Right atrium auricular region (tissue), 2 donors: ENCODE data around the gene CCR6. TPM values are rescaled to one million over a fixed set of nuclear protein-coding genes. Genes with fewer than 3 reads are reported as not detected.
"Not testable (repeated sequence)": the region's sequence is repeated elsewhere in the genome, so short reads cannot be mapped to it uniquely, and the experiment has no call there.

ENCODE experiments used
- DNase-seq: peaks from one replicate; pipeline ENCODE4 v3.0.0-alpha.2; 2019; ENCODE audit warnings: low spot score
- H3K27ac ChIP-seq, 2 donors: fragments of 200-600 bp; sonication (generic); 1 replicate in 1 of 2; 2 replicates in 1 of 2; pipeline ENCODE4 v1.5.1; 2016 to 2019
- H3K27me3 ChIP-seq, 2 donors: fragments of 200-600 bp; sonication (generic); one replicate each; pipeline versions ENCODE4 v1.5.1 to v1.6.0; 2017 to 2019
- H3K36me3 ChIP-seq: fragments of 200-600 bp; sonication (generic); one replicate; pipeline ENCODE4 v1.5.1; 2016
- H3K4me1 ChIP-seq, 2 donors: fragments of 200-600 bp; sonication (generic); one replicate each; pipeline versions ENCODE4 v1.5.1 to v1.6.0; 2017 to 2019
- H3K4me3 ChIP-seq, 2 donors: fragments of 200-600 bp; sonication (generic); 1 replicate in 1 of 2; 2 replicates in 1 of 2; pipeline ENCODE4 v1.5.1; 2017 to 2019; ENCODE audit warnings: mild to moderate bottlenecking in 1 of 2, moderate library complexity in 1 of 2
- H3K9me3 ChIP-seq, 2 donors: fragments of 200-600 bp; sonication (generic); one replicate each; pipeline ENCODE4 v1.5.1; 2019
- CTCF ChIP-seq, 2 donors: fragments of 200-600 bp; sonication (generic); IDR thresholded peaks; one replicate each; pipeline ENCODE4 v1.5.1; 2019; ENCODE audit warnings: antibody characterized with exemption in 2 of 2
- total RNA-seq, 2 donors: library from RNA; depleted of rRNA; stranded (reverse); fragments of >200 nt; gene quantifications; one replicate each; pipeline ENCODE4 v1.1.0, GENCODE V29; 2016

Gene CCR6
- total RNA-seq, 2 donors from 2014 or later = 0.37 TPM; not detected in 1

- no peak for TF ChIP-seq CTCF (IDR thresholded peaks at IDR 0.05)
- no peak for DNase-seq
Measured at GRCh38 chr6:167087857-167088354, 35.0 kb upstream of the CCR6 start.

GRCh38 chr6:167088741-167089140 is 34.2 kb upstream of the CCR6 start:
- not testable (repeated sequence) for H3K4me1 ChIP-seq, H3K27ac ChIP-seq, H3K36me3 ChIP-seq, DNase-seq, H3K4me3 ChIP-seq, H3K27me3 ChIP-seq
- peaks cover 0 to 14% of the 10 kb centered on the region in 2 donors for H3K9me3 ChIP-seq

More at GRCh38 chr6:167087857-167088354, 35.0 kb upstream of the CCR6 start:
- no peak overlapping the region for H3K27ac ChIP-seq
- H3K4me3 ChIP-seq = no peak overlapping the region
- no peaks in the 10 kb centered on the region for H3K4me1 ChIP-seq
- no peaks in the 10 kb centered on the region for H3K36me3 ChIP-seq
- H3K27me3 ChIP-seq = no peaks in the 10 kb centered on the region
- H3K9me3 ChIP-seq = peaks cover 0 to 14% of the 10 kb centered on the region in 2 donors

GRCh38 chr6:167089243-167090142 is 33.4 kb upstream of the CCR6 start:
- no peak overlapping the region for H3K27ac ChIP-seq
- no peak for DNase-seq
- H3K27me3 ChIP-seq = no peaks in the 10 kb centered on the region
- peaks cover 0 to 9% of the 10 kb centered on the region in 2 donors for H3K4me1 ChIP-seq
- peaks cover 0 to 14% of the 10 kb centered on the region in 2 donors for H3K9me3 ChIP-seq
- TF ChIP-seq CTCF (IDR thresholded peaks at IDR 0.05) = no peak
- H3K36me3 ChIP-seq = no peaks in the 10 kb centered on the region
- no peak overlapping the region for H3K4me3 ChIP-seq

GRCh38 chr6:167090171-167090570 is 32.7 kb upstream of the CCR6 start:
- Histone ChIP-seq H3K36me3 (no peaks in the 10 kb centered on the region), H3K4me3 (no peak overlapping the region), H3K27ac (no peak overlapping the region), H3K9me3 (peaks cover 0 to 14% of the 10 kb centered on the region in 2 donors), H3K4me1 (peaks cover 0 to 15% of the 10 kb centered on the region in 2 donors), H3K27me3 (no peaks in the 10 kb centered on the region)
- no peak for DNase-seq
- no peak for TF ChIP-seq CTCF (IDR thresholded peaks at IDR 0.05)

GRCh38 chr6:167091026-167091804 is 31.7 kb upstream of the CCR6 start:
- H3K4me1 ChIP-seq = peaks cover 0 to 15% of the 10 kb centered on the region in 2 donors
- H3K27me3 ChIP-seq = no peaks in the 10 kb centered on the region
- H3K4me3 ChIP-seq = no peak overlapping the region
- no peak for TF ChIP-seq CTCF (IDR thresholded peaks at IDR 0.05)
- H3K9me3 ChIP-seq = peaks cover 0 to 14% of the 10 kb centered on the region in 2 donors
- no peak for DNase-seq
- no peak overlapping the region for H3K27ac ChIP-seq
- no peaks in the 10 kb centered on the region for H3K36me3 ChIP-seq

- TF ChIP-seq CTCF (IDR thresholded peaks at IDR 0.05) = no peak
- peaks cover 0 to 15% of the 10 kb centered on the region in 2 donors for H3K4me1 ChIP-seq
- H3K27ac ChIP-seq = no peak overlapping the region
- DNase-seq = no peak
- H3K4me3 ChIP-seq = no peak overlapping the region
- H3K9me3 ChIP-seq = peaks cover 0 to 11% of the 10 kb centered on the region in 2 donors
- H3K36me3 ChIP-seq = no peaks in the 10 kb centered on the region
- H3K27me3 ChIP-seq = no peaks in the 10 kb centered on the region
Measured at GRCh38 chr6:167091805-167092107, 31.1 kb upstream of the CCR6 start.
